ENCODE data around the gene IKZF5.

Gene IKZF5, protein sequence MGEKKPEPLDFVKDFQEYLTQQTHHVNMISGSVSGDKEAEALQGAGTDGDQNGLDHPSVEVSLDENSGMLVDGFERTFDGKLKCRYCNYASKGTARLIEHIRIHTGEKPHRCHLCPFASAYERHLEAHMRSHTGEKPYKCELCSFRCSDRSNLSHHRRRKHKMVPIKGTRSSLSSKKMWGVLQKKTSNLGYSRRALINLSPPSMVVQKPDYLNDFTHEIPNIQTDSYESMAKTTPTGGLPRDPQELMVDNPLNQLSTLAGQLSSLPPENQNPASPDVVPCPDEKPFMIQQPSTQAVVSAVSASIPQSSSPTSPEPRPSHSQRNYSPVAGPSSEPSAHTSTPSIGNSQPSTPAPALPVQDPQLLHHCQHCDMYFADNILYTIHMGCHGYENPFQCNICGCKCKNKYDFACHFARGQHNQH

DNA sequence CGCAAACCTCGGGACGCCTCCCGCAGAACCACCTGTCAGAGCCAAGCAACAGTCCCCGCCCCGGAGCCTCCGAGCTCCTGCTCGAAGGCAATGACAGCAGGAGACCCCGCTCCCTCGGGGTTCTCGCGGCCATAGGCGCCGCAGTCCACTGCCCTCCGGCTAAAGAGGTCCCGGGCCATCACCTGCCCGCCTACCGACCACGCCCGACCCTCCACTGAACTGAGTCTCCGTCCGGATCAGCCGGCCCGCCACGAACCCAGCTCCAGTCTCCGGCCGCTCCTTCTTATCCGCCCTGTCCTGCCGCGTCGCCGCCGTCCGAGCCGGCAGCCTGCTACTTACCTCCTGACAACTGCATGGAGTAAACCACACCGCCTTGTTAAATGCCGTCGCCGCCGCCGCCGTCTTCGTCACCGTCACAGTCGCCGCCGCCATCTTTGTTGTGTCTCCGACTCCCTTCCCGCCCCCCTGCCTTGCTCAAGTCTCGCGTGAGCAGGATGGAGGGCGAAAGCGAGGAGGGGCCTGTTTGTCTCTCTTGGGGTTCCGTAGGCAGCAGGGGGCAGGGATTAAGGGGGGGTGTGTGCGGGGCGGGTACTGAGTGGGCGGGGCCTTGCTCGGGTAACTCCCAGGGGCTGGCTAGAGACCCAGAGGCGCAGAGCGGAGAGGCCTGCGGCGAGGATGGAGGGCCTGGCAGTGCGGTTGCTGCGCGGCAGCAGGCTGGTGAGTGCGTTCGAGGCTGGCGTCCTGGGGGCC is at the start of gene IKZF5, which contains the start of gene ACADSB:
Gene IKZF5, minus strand, starts transcription at position 441 of the 750 bp plus-strand sequence. CDS start 10,170 bp downstream, outside the sequence.
Gene ACADSB, plus strand, starts transcription at position 652 of the 750 bp plus-strand sequence. Its CDS starts 24 bp downstream, at position 676.
- peak; percentile 79 for DNase-seq (ENCODE audit: low read depth)

DNA sequence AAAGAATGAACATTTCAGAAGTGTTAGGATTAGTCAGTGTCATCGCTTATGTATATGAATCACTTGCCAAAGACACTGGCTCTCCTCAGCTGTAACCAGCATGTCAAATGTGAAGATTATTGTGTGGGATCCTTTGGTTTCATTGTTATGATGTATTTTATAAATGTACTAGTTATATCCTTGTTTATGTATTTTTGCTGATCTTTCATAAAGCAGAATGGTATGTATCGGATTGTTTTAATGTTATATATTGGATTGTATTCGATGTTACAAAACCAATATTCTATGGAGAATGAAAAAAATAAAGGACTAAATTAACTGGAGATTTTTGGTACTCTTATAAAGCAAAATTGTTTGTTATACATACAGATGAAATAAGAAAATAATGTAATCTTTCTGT is 49.4 kb upstream of the IKZF5 start:
- DNase-seq (ENCODE audit: low read depth) = no peak

DNA sequence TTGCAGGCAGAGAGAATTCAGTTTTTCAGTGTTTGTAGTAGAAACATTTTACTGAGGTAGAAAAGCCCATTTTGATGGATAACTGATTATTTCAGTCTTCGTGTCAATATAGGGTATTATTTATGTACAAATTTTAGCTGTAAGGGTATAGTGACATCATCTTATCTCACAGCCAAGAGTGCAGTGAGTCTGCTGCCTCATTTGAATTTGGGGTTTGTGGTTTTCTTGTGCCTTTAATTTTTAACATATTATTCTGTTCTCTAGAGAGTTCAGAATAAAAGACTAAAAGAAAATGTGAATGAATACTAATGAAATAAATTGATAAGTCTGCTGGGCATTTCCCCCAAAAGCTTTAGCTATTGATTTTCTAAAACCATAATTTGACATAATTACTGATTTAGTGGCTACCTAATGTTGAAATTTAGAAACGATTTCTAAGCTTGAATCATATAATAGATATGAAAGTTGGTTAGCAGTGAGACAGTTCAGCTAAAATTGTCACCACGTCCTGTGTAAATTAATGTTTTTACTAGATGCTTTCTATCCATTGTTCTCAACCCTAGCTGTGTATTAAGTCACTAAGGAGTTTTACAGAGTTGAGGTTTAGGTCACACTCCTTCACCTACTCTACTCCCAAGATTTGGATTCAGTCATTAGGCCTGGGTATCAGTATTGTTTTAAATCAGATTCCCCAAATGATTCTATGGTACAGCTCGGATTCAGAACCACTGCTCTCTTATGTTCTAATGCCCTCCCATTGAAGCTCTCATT is 37.6 kb upstream of the IKZF5 start:
- DNase-seq (ENCODE audit: low read depth) = no peak

DNA sequence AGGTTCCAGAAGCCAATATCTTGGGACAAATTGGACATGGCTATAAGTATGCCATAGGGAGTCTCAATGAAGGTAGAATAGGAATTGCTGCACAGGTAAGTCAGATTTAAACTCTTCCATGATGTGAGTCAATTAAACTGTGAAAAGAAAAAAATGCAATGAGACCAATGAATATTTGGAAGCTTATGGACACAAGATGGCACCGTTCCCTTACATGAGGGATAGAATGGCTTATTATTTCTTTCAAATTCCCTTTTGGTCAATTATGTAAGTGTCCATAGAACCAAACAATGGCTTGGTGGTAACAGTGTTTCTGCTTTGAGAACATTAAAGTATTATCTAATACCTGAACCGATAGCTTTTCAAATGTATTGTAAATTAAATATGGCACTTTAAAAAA is 35.8 kb upstream of the IKZF5 start:
- DNase-seq (ENCODE audit: low read depth) = no peak

DNA sequence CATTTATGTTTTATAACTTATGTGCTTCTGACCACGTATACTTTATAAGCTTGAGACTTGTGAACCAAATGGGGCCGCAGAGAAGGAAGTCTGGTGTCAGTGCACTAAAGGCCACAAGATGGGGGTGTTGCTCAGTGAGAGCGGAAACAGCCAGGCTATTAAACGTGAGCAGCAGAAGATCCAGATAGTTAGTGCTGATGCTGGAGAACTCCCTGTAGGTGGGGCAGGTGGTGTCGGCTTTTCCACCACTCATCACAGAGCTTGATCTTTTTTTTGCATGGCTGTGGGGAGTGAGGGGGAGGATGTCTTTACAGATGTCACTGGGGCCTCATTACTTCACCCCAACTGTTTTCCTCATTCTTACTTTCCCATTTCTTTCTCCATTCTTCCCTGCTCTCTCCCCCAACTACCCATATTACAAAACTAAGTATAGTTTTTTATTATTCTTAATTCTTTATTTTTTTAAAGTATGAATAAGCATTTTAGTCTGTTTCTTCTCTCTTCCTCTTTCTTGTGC is 34.9 kb upstream of the IKZF5 start:
- DNase-seq (ENCODE audit: low read depth) = no peak

DNA sequence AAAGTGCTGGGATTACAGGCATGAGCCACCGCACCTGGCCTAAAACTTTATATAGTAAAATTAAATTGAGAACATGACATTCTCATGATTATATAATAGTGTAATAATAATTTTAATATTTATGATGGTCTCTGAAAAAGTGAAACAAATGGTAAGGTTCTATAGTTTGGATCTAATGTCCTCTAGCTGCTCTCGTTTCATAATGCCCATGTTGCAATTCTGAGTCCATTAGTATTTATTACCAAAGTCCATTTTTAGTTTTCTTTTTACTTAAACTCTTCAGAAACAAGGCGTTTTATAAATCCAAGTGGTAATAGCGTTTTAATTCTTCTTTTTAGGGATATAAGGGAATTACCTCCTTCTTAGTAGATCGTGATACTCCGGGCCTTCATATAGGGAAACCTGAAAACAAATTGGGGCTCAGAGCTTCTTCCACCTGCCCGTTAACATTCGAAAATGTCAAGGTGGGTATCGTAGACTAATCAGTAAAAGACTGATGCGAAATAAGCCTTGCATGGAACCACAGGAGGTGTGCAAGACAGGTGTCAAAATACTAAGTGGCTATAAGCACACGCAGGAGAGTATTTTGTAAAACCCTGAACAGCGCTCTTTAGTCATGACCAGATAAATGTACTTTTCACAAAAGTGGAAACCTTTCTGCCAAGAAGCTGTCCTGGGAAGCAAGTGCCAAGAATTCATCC is 34.3 kb upstream of the IKZF5 start:
- no peak for DNase-seq (ENCODE audit: low read depth)

DNA sequence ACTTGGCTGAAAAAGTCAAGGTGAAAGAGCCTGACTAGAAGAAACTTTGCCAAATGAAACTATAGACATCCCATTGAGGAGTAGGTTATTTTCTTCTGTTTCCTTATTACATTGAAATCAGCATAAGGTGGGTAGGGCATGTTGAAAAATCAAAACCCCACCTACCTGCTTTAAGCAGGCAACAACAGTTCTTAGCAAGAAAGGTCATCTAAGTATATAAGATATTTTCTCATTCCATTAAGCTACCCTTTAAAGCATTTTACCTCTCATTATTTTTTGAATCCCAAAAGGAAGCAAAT is 31.0 kb upstream of the IKZF5 start:
- no peak for DNase-seq (ENCODE audit: low read depth)

DNA sequence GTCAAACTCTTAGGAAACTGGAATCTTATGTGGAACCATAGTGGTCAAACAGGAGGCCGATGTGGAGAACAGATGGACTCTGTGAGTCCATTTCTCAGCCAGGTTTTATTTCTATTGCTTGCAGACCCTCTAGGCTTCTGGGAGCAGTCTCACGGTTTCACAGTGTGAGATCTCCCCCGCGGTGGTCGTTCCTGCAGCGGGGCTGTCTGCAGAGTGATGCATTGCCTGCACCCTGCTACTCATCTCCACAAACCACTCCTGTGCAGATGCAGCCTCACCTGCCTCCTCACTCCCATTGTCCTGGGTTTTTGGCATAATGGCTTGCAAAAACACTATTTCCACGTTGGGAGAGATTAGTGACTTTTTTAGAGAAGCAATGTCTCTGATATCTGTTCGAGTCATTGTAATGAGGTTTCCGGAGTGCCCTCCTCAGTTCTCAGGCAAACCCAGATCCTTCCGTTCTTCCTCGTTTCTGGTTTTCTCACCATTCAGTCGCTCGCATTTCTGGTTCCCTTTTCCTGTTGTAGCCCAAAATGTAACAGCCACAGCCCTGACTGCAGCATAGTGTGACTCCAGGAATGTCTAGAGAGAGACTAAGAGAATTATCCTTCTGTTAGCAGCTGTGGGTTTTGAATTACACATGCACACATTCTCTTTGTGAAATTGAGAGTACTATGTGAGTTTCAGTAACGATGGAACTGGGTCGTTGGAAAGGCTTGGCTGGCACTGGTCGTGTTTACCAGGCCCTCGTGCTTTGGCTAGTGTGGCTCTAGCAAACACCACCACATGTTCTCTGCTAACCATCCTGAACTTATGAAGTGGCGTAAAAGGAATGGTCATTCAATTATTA is 30.4 kb upstream of the IKZF5 start:
- DNase-seq (ENCODE audit: low read depth) = no peak

DNA sequence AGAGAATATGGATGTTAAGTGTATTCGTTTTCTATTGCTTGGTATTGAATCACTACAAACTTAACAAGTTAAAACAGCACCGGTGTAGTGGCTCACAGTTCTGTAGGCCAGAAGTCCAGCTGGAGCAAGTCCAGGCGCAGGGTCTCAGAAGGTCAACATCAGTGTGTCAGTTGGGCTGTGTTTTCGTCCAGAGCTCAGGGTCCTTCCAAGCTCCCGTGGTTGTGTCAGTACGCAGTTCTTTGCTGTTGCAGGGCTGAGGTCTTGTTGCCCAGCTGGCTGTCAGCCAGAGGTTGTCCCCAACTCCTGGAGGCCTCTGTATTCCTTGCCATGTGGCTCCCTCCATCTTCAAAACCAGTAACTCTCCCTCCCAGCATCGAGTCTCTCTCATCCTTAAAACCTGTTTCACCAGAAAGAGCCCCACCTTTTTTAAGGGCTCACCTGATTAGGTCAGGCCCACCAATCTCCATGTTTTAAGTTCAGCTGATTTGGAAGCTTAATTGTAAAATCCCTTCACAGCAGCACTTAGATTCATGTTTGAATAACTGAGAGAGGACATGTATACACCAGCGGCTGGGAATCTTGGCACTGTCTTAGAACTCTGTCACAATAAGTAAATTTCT is 27.0 kb upstream of the IKZF5 start:
- DNase-seq (ENCODE audit: low read depth) = no peak

DNA sequence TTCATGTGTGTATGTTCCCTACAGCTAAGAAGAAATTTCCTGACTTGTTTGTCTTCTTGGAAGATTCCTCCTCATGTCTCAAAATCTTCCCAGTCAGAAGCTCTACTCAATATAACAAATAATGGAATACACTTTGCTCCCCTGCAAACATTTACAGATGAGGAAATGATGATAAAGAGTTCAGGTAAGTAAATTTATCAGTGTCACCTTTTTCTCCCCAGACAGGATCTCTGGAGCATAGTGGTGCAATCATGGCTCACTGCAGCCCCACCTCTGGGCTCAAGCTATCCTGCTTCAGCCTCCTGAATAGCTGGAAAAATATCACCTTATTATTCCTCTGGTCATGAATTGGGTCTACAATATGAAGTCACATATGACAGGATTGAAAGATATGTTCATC is 25.7 kb upstream of the IKZF5 start:
- no peak for DNase-seq (ENCODE audit: low read depth)

DNA sequence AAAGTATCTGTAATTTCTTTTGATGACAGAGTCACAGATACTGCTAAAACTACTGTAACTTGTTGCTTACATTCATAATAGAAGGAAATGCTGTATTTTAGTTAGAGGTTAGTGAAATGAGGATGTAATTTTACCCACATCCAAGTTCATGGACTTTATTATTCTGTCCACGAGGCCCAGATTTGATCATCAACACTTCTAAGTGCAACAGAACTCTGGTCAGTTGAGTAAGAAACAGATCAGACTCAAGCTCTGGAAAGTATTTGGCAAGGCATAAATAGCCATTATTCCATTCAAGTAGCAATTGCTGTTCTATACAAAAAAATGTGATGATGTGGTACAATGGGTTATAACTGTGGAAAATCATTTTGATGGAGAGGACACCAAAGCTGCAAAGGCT is 22.5 kb upstream of the IKZF5 start:
- no peak for DNase-seq (ENCODE audit: low read depth)

DNA sequence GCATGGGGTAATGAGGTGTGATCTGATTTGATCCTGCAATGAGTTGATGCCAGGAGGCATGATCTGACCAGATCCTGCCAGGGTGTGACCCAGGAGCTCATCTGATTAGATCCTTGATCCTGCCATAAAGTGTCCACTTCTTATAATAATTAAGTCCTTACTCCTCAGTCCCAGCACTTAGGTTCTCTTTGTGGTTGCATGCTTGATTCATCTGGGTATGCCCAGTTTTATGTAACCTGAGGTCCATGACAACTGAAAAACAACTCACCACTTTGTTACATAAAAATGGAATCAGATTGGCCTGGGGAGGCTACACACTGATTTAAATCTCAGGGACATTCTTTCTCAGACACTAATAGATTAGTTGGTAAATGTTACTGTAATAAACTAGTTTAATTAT is 19.3 kb upstream of the IKZF5 start:
- no peak for DNase-seq (ENCODE audit: low read depth)

DNA sequence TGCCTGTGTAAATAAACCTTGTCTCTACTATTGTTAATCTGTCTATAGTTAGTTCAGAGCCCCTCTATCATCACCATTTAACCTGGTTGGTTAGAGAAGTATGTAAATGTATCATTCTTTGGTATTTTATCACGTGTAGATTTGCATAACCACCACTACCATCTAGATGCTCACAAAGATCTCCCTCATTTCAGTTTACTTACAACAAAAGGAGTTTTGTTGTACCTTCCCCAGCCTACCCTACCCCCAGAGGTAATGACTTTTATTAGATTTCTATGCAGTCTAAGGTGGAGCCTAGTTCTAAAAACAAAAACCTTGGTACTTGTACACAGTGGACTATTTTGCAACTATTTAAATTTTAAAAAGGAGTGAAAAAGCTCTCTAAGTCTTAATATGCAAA is 17.7 kb upstream of the IKZF5 start:
- no peak for DNase-seq (ENCODE audit: low read depth)

DNA sequence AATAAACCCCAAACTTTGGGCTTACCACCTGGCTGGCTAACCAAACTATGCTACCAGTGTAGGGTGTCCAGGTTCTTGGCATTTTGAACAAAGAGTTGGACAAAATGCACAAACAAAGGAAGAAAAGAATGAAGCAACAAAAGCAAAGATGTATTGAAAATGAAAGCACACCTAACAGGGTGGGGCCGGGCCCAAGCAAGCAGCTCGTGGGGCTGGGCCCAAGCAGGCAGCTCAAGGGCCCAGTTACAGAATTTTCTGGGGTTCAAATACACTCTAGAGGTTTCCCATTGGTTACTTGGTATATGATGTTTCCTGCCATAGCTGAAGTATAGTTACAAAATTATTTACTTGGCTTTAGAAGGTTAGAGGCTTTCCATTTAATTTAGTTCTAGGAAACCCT is 15.9 kb upstream of the IKZF5 start:
- DNase-seq (ENCODE audit: low read depth) = no peak

DNA sequence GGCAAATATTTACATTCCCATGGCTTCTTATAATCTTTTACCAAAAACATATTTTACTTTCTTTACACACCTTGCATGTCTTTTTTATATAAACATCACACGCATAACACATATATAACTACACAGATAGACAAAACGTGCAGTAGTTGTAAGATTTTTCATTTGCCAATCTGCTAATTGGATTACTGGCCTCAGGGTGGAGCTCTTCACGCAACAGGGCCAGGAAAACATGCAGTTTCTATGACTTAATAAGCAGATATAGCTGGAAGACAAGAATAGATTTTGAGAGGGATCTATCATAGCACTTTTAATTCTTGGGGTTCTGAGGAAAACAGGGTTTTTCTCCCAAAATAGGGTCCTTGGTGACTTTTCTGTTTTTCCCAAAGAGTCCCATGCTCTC is 12.9 kb upstream of the IKZF5 start:
- DNase-seq (ENCODE audit: low read depth) = no peak

DNA sequence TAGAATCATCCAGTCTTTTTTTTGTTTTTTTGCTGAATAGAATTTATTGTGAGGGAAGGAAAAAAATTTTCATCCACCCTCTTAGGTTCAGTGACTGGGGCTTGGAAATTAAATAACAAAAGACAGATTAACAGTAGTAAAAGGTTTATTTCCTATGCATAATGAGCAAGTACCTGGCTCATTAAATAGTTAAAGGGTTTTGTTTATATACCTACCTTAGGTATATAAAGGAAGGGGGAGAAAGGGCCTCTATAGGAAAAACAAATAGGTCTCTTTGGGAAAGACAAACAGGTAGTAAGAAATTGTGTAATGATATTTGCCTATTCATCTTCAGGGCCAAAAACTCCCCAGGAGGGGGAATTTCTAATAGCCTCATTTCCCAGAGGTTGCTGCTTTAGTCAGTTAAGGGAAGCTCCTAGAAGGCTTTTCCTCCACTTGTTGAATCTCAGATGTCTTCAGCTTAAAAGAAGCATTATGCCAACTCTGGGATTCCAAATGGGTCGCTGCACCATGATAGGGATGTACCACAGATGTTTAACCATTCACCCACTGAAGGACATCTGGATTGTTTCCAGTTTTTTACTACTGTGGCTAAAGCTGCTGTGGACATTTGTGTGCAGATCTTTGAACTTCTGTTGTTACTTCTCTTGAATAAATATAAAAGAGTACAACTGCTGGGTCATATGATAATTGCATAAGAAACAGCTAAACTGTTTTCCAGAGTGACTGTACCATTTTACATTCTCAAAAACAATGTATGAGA is 11.5 kb upstream of the IKZF5 start:
- no peak for DNase-seq (ENCODE audit: low read depth)

DNA sequence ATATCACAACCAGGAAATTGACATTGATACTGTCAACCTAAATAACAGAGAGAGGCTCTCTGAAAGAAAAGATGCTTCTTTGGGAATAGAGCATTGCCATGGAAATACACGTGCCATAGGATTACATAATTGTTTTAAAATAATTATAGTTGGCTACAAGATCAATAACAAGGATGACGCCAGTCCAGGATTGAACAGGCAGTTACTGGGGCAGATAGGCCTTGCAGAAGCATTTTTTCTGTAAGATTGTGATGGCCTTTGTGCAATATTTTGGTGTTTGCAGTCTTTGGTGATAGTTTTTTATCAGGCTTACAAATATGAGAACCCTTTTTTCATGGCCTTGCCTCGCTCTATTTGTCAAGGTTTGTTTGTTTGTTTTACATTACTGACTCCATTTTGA is 10.7 kb upstream of the IKZF5 start:
- no peak for DNase-seq (ENCODE audit: low read depth)

DNA sequence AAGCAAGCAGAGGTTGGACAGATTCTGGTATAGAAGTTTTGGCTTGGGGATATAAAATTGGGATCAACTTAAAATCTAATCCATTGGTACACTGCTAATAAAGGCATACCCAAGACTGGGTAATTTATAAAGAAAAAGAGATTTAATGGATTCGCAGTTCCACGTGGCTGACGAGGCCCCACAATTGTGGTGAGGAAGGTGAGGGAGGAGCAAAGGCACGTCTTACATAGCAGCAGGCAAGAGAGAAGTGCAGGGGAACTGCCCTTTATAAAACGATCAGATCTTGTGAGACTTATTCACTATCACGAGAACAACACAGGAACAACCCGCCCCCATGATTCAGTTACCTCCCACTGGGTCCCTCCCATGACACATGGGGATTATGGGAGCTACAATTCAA is 9.9 kb upstream of the IKZF5 start:
- DNase-seq (ENCODE audit: low read depth) = no peak

DNA sequence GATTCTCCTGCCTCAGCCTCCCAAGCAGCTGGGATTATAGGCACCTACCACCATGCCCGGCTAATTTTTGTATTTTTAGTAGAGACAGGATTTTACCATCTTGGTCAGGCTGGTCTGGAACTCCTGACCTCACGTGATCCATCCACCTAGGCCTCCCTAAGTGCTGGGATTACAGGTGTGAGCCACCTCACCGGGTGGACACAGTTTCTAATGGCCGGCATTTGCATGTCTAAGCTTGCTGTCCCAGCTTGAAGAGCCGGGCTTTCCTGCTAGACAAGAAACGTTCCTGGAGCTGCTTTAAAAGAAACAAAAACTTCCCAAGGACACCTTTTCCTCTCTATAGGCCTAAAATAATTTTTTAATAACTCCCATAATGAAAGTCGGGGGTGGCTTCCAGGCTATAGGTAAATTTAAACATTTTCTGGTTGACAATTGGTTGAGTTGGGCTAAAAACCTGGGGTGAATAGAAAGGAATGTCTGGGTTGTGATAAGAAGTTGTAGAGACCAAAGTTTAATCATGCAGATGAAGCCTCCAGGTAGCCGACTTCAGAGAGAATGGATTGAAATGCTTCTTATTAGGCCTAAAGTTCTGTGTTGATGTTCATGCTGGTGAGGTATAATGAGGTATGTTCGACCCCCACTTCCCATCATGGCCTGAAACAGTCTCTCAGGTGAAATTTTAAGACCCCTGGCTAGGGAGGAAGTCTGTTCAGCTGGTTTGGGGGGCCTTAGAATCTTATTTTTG is 9.0 kb upstream of the IKZF5 start:
- no peak for DNase-seq (ENCODE audit: low read depth)

All from HS-5 (cell line).